Activated naive CD4-positive, alpha-beta T cell treated with anti-CD3 and anti-CD28 coated beads for 36 hours (primary cell): ENCODE measurements around the gene TSPAN33. TPM values are rescaled to one million over a fixed set of nuclear protein-coding genes. Genes with fewer than 3 reads are reported as not detected.
"Not testable (repeated sequence)": the region's sequence is repeated elsewhere in the genome, so short reads cannot be mapped to it uniquely, and the experiment has no call there.

Experiments
- CTCF ChIA-PET: fragments of 350-600 bp; sonication (Branson Sonifier 250); formaldehyde crosslinking; loops from one replicate; lab custom pipeline; 2021; ENCODE audit warnings: antibody characterized with exemption; lab: Charles Lee
- DNase-seq: peaks from one replicate; pipeline ENCODE4 v3.0.0-alpha.2; 2020
- H3K27ac Mint-ChIP-seq: one replicate; pipeline ENCODE4 v1.8.0; 2021; ENCODE audit warnings: mild to moderate bottlenecking, mixed read lengths
- H3K27me3 Mint-ChIP-seq: one replicate; pipeline ENCODE4 v1.8.0; 2021; ENCODE audit warnings: low read depth, mixed read lengths
- H3K36me3 Mint-ChIP-seq: one replicate; pipeline ENCODE4 v1.8.0; 2021; ENCODE audit warnings: low read depth, mixed read lengths
- H3K4me1 Mint-ChIP-seq: one replicate; pipeline ENCODE4 v1.8.0; 2021; ENCODE audit warnings: low read depth, mixed read lengths
- H3K4me3 Mint-ChIP-seq: one replicate; pipeline ENCODE4 v1.8.0; 2021; ENCODE audit warnings: mild to moderate bottlenecking, moderate library complexity, mixed read lengths
- H3K9me3 Mint-ChIP-seq: one replicate; pipeline ENCODE4 v1.8.0; 2021; ENCODE audit warnings: mixed read lengths
- intact Hi-C: fragments of 100-400 bp; cut with micrococcal nuclease; formaldehyde crosslinking; loops from one replicate; pipeline ENCODE4 v1.15.1; 2023
- total RNA-seq, 2 experiments: library from RNA; stranded (reverse); gene quantifications; one replicate each; pipeline ENCODE4 v1.2.3, GENCODE V29; 2021

TSPAN33 gene
- total RNA-seq, 2 experiments from 2014 or later: 7.2 to 7.9 TPM

DNA sequence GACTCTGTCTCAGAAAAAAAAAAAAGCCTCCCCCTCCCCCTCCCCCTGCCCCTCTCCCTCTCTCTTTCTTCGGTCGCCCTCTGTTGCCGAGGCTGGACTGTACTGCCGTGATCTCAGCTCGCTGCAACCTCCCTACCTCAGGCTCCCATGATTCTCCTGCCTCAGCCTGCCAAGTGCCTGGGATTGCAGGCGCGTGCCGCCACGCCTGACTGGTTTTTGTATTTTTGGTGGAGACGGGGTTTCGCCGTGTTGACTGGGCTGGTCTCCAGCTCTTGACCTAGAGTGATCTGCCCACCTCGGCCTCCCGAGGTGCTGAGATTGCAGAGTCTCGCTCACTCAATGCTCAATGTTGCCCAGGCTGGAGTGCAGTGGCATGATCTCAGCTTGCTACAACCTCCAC, 71.2 kb downstream of the TSPAN33 start:
- not testable (repeated sequence) for H3K36me3 Mint-ChIP-seq

DNA sequence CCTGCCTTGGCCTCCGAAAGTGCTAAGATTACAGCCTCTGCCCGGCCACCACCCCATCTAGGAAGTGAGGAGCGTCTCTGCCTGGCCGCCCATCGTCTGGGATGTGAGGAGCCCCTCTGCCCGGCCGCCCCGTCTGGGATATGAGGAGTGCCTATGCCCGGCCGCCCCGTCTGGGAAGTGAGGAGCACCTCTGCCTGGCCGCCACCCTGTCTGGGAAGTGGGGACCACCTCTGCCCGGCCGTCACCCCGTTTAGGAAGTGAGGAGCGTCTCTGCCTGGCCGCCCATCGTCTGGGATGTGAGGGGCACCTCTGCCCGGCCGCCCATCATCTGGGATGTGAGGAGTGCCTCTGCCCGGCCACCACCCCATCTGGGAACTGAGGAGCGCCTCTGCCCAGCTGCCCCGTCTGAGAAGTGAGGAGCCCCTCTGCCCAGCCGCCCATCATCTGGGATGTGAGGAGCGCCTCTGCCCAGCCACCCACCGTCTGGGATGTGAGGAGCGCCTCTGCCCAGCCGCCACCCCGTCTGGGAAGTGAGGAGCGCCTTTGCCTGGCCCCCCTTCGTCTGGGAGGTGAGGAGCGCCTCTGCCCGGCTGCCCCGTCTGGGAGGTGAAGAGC, 71.7 kb downstream of the TSPAN33 start:
- H3K4me1 Mint-ChIP-seq, DNase-seq, H3K36me3 Mint-ChIP-seq, intact Hi-C loops, H3K27ac Mint-ChIP-seq, H3K27me3 Mint-ChIP-seq, H3K4me3 Mint-ChIP-seq, H3K9me3 Mint-ChIP-seq: not testable (repeated sequence)
- CTCF ChIA-PET: interaction anchor here (0.6 to 2.5 kb wide), 3 partner anchors 56 to 926 kb away, joined by 3 to 11 read pairs (median 3); no protein-coding TSS in a partner anchor

More for the DNA sequence above, 71.2 kb downstream of the TSPAN33 start:
- DNase-seq, H3K27me3 Mint-ChIP-seq, intact Hi-C loops, H3K9me3 Mint-ChIP-seq, H3K4me3 Mint-ChIP-seq, H3K27ac Mint-ChIP-seq, H3K4me1 Mint-ChIP-seq: not testable (repeated sequence)
- CTCF ChIA-PET: interaction anchor here (0.6 to 2.5 kb wide), 3 partner anchors 12 to 329 kb away, joined by 3 to 11 read pairs (median 3); no protein-coding TSS in a partner anchor

DNA sequence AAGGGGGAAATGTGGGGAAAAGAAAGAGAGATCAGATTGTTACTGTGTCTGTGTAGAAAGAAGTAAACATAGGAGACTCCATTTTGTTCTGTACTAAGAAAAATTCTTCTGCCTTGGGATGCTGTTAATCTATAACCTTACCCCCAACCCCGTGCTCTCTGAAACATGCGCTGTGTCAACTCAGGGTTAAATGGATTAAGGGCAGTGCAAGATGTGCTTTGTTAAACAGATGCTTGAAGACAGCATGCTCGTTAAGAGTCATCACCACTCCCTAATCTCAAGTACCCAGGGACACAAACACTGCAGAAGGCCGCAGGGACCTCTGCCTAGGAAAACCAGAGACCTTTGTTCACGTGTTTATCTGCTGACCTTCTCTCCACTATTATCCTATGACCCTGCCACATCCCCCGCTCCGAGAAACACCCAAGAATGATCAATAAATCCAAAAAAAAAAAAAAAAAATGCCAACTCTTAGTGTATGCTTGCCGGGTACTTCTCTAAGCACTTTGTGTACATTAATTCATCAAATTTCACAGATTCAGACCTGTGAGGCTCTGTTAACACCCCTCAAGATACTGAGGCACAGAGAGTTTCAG, 72.4 kb downstream of the TSPAN33 start:
- intact Hi-C loops, H3K4me3 Mint-ChIP-seq: not testable (repeated sequence)

DNA sequence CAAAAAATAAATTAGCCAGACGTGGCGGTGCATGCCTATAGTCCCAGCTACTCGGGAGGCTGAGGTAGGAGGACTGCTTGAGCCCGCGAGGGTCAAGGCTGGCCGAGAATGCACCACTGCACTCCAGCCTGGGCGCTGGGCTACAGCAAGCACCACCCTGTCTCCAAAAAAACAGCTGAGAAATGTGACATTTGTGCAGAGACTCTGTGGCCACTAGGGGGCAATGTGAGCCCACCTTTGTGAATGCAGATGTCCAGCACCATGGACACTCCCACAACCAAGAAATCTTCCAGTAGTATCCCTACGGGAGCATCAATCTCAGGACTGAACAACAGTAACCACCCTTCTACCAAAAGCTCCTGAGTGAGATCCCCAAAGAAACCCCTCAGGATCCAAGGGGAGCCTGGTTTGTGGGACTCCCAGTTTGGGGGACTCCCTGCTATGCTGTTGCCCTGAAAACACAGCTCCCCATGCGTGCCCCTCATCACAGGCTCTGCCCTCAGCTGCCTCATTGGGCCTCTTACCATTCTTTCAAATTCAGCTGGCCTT, 74.1 kb downstream of the TSPAN33 start:
- peak; percentile 90 for DNase-seq
- Mint-ChIP-seq H3K4me3 (no peak overlapping the region), H3K27me3 (no peaks in the 10 kb centered on the region), H3K4me1 (peaks cover 17% of the 10 kb centered on the region), H3K27ac (no peak overlapping the region), H3K9me3 (no peaks in the 10 kb centered on the region), H3K36me3 (no peaks in the 10 kb centered on the region)
- intact Hi-C loops: loop anchor here (1.0 kb wide), 3 partner anchors 53 to 607 kb away; no protein-coding TSS in a partner anchor
- CTCF ChIA-PET: interaction anchor here (0.6 to 10.9 kb wide), 47 partner anchors 7 to 454 kb away, joined by 3 to 234 read pairs (median 5); no protein-coding TSS in a partner anchor

More for the DNA sequence above, 72.4 kb downstream of the TSPAN33 start:
- not testable (repeated sequence) for H3K27me3 Mint-ChIP-seq, H3K9me3 Mint-ChIP-seq, H3K27ac Mint-ChIP-seq, DNase-seq, H3K4me1 Mint-ChIP-seq, H3K36me3 Mint-ChIP-seq
- CTCF ChIA-PET: interaction anchor here (0.6 to 10.9 kb wide), 17 partner anchors 7 to 925 kb away, joined by 3 to 234 read pairs (median 11); no protein-coding TSS in a partner anchor

DNA sequence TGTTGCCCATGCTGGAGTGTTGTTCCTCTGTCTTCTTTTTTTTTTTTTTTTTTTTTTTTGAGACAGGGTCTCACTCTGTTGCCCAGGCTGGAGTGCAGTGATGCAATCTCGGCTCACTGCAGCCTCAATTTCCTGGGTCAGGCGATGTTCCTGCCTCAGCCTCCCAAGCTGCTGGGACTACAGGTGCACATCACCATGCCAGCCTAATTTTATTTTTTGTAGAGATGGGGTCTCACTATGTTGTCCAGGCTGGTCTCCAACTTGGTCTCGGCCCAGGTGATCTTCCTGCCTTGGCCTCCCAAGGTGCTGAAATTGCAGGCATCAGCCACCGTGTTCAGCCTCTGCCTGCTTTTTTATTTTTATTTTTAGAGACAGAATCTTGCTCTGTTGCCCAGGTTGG, 74.7 kb downstream of the TSPAN33 start:
- DNase-seq, H3K9me3 Mint-ChIP-seq, H3K27ac Mint-ChIP-seq, H3K4me3 Mint-ChIP-seq, H3K36me3 Mint-ChIP-seq, H3K27me3 Mint-ChIP-seq, intact Hi-C loops: not testable (repeated sequence)
- CTCF ChIA-PET: interaction anchor here (0.6 to 10.9 kb wide), 40 partner anchors 10 to 454 kb away, joined by 3 to 234 read pairs (median 6); no protein-coding TSS in a partner anchor
- peaks cover 19% of the 10 kb centered on the region for H3K4me1 Mint-ChIP-seq

Other genes with a start within 250 kb of the TSPAN33 start
- gene KCP, start 234.0 kb upstream of the TSPAN33 start, total RNA-seq: not detected
- 1 to 10 TPM; 1.4 to 1.9 TPM for gene IRF5, start 206.8 kb upstream of the TSPAN33 start, total RNA-seq
- gene TNPO3, start 89.6 kb upstream of the TSPAN33 start, total RNA-seq: 10 to 100 TPM; 65.7 to 66.4 TPM
- gene SMO, start 43.9 kb downstream of the TSPAN33 start, total RNA-seq: under 1 TPM; 0.20 to 0.43 TPM
- 10 to 100 TPM; 29.1 to 30.4 TPM for gene AHCYL2, start 80.3 kb downstream of the TSPAN33 start, total RNA-seq